NCI-H1092 treated with DMSO at 0.1 percent for 48 hours (cell line): Measurements from ENCODE around the gene SST.

Experiments used
- DNase-seq: peaks from one replicate; lab custom pipeline; 2025; lab: John Stamatoyannopoulos, UW

SST gene

DNA sequence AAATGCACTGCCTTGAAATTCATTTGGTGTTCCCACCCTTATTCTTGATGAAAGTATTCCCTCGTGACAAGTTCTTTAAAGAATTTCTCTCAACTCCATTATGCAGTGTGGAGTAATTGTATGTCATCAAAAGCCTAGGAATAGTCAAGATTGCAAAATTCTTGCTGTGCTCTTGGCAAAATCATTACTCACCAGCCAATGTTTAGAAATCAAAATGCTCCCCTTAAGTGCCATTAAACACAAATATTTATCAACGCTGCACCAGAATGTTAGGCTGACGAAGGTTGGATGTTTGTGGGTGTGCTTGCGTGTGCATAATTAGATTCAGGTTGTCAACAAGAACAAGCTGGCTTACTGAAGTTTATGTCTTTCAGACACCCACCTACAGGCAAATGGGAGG, 40.5 kb downstream of the SST start:
- DNase-seq: no peak

- DNase-seq: peak; percentile 8
Measured at GRCh38 chr3:187628169-187628568, 42.0 kb downstream of the SST start.

DNA sequence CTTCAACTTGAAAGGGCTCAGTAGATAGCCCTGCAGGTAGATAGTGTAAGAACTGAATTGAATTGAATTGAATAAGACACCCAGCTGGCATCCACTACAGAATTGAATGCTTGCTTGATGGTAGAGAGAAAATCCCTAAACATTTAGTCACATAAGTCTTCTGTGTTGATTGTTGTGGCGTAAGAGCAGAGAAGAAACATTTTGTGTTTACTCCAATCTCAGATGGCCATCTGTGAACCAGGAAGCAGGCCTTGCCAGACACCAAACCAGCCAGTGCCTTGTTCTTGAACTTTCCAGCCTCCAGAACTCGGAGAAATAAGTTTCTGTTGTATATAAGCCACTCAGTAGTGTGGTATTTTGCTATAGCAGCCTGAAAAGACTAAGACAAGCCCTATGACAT, 43.6 kb downstream of the SST start:
- no peak for DNase-seq

- no peak for DNase-seq
Measured at GRCh38 chr3:187624588-187624987, 45.6 kb downstream of the SST start.

DNA sequence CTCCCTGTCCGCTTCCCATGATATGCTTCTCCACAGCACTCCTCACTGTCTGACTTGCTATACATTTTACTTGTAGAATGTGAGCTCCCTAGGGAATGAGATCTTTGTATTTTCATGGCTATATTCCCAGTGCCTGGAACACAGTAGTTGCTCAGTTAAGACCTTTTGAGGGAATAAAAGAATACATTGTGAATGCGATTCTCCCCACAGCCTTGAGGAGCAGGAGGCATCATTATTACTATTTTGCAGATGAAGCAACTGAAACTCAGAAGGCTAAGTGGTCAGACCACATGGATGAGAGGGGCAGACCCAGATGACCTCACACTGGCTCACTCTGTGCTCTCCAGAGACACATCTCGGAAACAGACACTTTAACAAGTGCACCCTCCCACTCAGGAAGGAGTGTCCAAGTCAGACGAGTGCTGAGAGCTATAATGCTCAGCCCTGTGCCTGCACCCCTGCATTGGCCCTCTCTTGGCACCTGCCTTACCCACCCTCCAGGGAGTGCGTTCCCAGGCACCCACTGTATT, 46.8 kb downstream of the SST start:
- DNase-seq: no peak

- no peak for DNase-seq
Measured at GRCh38 chr3:187621881-187622280, 48.3 kb downstream of the SST start.

DNA sequence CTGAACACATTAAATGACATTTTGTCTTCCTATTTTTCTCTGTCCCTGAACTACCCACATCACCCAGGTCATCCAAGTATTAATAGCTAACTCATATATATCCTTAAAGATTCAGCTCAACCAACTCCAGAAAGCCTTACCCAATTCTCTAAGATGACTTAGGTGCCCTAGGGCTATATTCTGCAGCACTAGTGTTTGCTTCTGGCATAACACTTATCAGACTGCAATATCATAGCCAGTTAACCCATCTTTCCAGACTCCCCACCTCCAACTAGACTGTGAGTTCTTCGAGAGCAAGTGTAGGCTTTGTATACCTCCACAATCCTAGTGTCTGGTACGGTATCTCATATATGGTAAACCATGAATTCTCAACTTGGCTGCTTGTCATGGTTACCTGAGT, 50.7 kb downstream of the SST start:
- no peak for DNase-seq
